B cell (primary cell): ENCODE data around the gene GPR52. TPM values are rescaled to one million over a fixed set of nuclear protein-coding genes. Genes with fewer than 3 reads are reported as not detected.

Source experiments
- ATAC-seq: fragments of 200-7000 bp; cut with Tn5 transposase; one replicate; pipeline ENCODE4 v1.10.0; 2021; ENCODE audit warnings: low read depth, mild to moderate bottlenecking, moderate number of reproducible peaks, moderate library complexity
- CTCF ChIA-PET: fragments of 350-600 bp; sonication (Branson Sonifier 250); formaldehyde crosslinking; loops from one replicate; lab custom pipeline; 2021; ENCODE audit warnings: antibody characterized with exemption, inconsistent platforms; lab: Charles Lee
- POLR2A ChIA-PET: fragments of 350-600 bp; sonication (Branson Sonifier 250); formaldehyde crosslinking; loops from one replicate; lab custom pipeline; 2021; ENCODE audit warnings: antibody characterized with exemption; lab: Charles Lee
- DNase-seq: peaks from one replicate; pipeline ENCODE4 v3.0.0; 2013
- H2AFZ ChIP-seq: 2 replicates; pipeline ENCODE4 v1.6.1; 2012; ENCODE audit warnings: mild to moderate bottlenecking, low read depth, low read length; ENCODE audit not compliant: insufficient read depth, poor library complexity, severe bottlenecking
- H3K27ac ChIP-seq, 2 donors: 1 replicate in 1 of 2; 2 replicates in 1 of 2; pipeline ENCODE4 v1.5.1; 2012 to 2013; ENCODE audit warnings: low read length in 2 of 2, mild to moderate bottlenecking in 2 of 2, moderate library complexity in 1 of 2
- H3K27me3 ChIP-seq, 4 experiments: fragments of 200-600 bp in 1 of 4; sonication (generic) in 1 of 4; replicated peaks in 1 of 4; 1 replicate in 2 of 4; 2 replicates in 2 of 4; pipeline versions ENCODE4 v1.6.1 to v1.7.0; 2013 to 2016; ENCODE audit warnings: low read length in 3 of 4, mild to moderate bottlenecking in 2 of 4, mixed read lengths in 1 of 4, moderate library complexity in 1 of 4; ENCODE audit not compliant: insufficient read depth in 4 of 4, control insufficient read depth in 3 of 4; ENCODE audit errors: control extremely low read depth in 1 of 4
- H3K36me3 ChIP-seq, 2 experiments: replicated peaks in 1 of 2; 1 replicate in 1 of 2; 2 replicates in 1 of 2; pipeline versions ENCODE4 v1.6.1 to v1.7.1; 2013; ENCODE audit warnings: low read length in 1 of 2; ENCODE audit not compliant: insufficient read depth in 2 of 2, control insufficient read depth in 1 of 2; ENCODE audit errors: control extremely low read depth in 1 of 2, extremely low read depth in 1 of 2
- H3K4me1 ChIP-seq, 2 donors: fragments of 200-600 bp in 1 of 2; sonication (generic) in 1 of 2; 1 replicate in 1 of 2; 2 replicates in 1 of 2; pipeline versions ENCODE4 v1.5.1 to v1.6.1; 2013 to 2017; ENCODE audit warnings: low read length in 2 of 2; ENCODE audit not compliant: control insufficient read depth in 2 of 2, insufficient read depth in 2 of 2
- H3K4me2 ChIP-seq: replicated peaks from 2 replicates; pipeline ENCODE3; 2012; ENCODE audit warnings: mild to moderate bottlenecking, low read depth, low read length; ENCODE audit not compliant: poor library complexity, severe bottlenecking
- H3K4me3 ChIP-seq, 5 experiments: fragments of 200-600 bp in 1 of 5; sonication (generic) in 1 of 5; 1 replicate in 3 of 5; 2 replicates in 2 of 5; pipeline versions ENCODE4 v1.5.1 to v1.7.0; 2011 to 2016; ENCODE audit warnings: low read length in 4 of 5, mild to moderate bottlenecking in 4 of 5, low read depth in 2 of 5, control low read depth in 1 of 5, moderate library complexity in 1 of 5; ENCODE audit not compliant: insufficient read depth in 1 of 5; ENCODE audit errors: control extremely low read depth in 1 of 5, extremely low read depth in 1 of 5
- H3K79me2 ChIP-seq: fragments of 200-600 bp; sonication (generic); one replicate; pipeline ENCODE4 v1.6.0; 2016; ENCODE audit warnings: low read length; ENCODE audit not compliant: control insufficient read depth, insufficient read depth
- H3K9ac ChIP-seq: fragments of 200-600 bp; sonication (generic); 2 replicates; pipeline ENCODE4 v1.6.1; 2017; ENCODE audit warnings: mild to moderate bottlenecking, low read length, moderate library complexity
- H3K9me3 ChIP-seq, 3 donors: one replicate each; pipeline versions ENCODE4 v1.6.1 to v1.7.1; 2013; ENCODE audit warnings: low read length in 2 of 3; ENCODE audit not compliant: control insufficient read depth in 2 of 3, insufficient read depth in 1 of 3; ENCODE audit errors: control extremely low read depth in 1 of 3
- H4K20me1 ChIP-seq: 2 replicates; pipeline ENCODE4 v1.6.0; 2012; ENCODE audit warnings: mild to moderate bottlenecking, low read length; ENCODE audit not compliant: insufficient read depth, control insufficient read depth, poor library complexity, severe bottlenecking
- H3K27ac Mint-ChIP-seq: one replicate; pipeline ENCODE4 v1.8.0; 2021; ENCODE audit warnings: mixed read lengths
- H3K27me3 Mint-ChIP-seq: one replicate; pipeline ENCODE4 v1.8.0; 2021; ENCODE audit warnings: mixed read lengths
- H3K4me1 Mint-ChIP-seq: one replicate; pipeline ENCODE4 v1.8.0; 2021; ENCODE audit warnings: mixed read lengths
- H3K4me3 Mint-ChIP-seq: one replicate; pipeline ENCODE4 v1.8.0; 2021; ENCODE audit warnings: mixed read lengths
- H3K9me3 Mint-ChIP-seq: one replicate; pipeline ENCODE4 v1.8.0; 2022; ENCODE audit warnings: mixed read lengths; ENCODE audit not compliant: insufficient read depth
- CTCF ChIP-seq: fragments of 200-600 bp; IDR thresholded peaks from one replicate; pipeline ENCODE4 v1.8.0; 2022; ENCODE audit warnings: antibody characterized with exemption, mild to moderate bottlenecking
- EZH2 ChIP-seq: IDR thresholded peaks from 2 replicates; pipeline ENCODE4 v1.6.1; 2012; ENCODE audit warnings: borderline replicate concordance, low read depth, mild to moderate bottlenecking, moderate library complexity, low read length; ENCODE audit not compliant: insufficient read depth, poor library complexity, severe bottlenecking
- WGBS: methylation state at CpG from one replicate; pipeline ENCODE4 v1.1.5; 2013; ENCODE audit warnings: missing lambda C conversion rate; ENCODE audit not compliant: insufficient coverage; 5-methylcytosine and 5-hydroxymethylcytosine counted together
- intact Hi-C: fragments of 100-400 bp; cut with micrococcal nuclease; formaldehyde crosslinking; loops from one replicate; pipeline ENCODE4 v1.10.0; 2022
- polyA plus RNA-seq: library from polyadenylated mRNA; depleted of rRNA; stranded (reverse); fragments of >200 nt; gene quantifications from 2 replicates; pipeline ENCODE4 v1.2.3, GENCODE V29; 2012
- total RNA-seq, 2 donors: library from RNA; stranded (reverse); fragments of 120-200 nt in 1 of 2; gene quantifications; 1 replicate in 1 of 2; 2 replicates in 1 of 2; pipeline versions ENCODE4 v1.2.3 to v1.2.4, GENCODE V29; 2013 to 2022

Gene GPR52
- total and polyA plus RNA-seq, 2 donors (not counting 1 experiment from before 2014, with no cell fraction given): 0.57 to 12.1 TPM

- ATAC-seq: no peak
- no peaks in the 10 kb centered on the region for H3K9me3 Mint-ChIP-seq
- H3K27ac Mint-ChIP-seq: no peak overlapping the region
- TF ChIP-seq CTCF (no peak), EZH2 (no peak)
- peaks cover 2% of the 10 kb centered on the region for H3K4me1 Mint-ChIP-seq
- Histone ChIP-seq H3K4me1 (no peaks in the 10 kb centered on the region), H3K79me2 (no peaks in the 10 kb centered on the region), H3K4me3 (no peak overlapping the region), H3K27me3 (no peaks in the 10 kb centered on the region), H3K27ac (no peak overlapping the region), H4K20me1 (no peaks in the 10 kb centered on the region), H3K9me3 (peaks cover 0 to 2% (median 0%) of the 10 kb centered on the region in 3 donors), H3K9ac (no peak overlapping the region), H2AFZ (no peak overlapping the region), H3K36me3 (no peaks in the 10 kb centered on the region), H3K4me2 (no peak overlapping the region)
- no peaks in the 10 kb centered on the region for H3K27me3 Mint-ChIP-seq
- WGBS: 100% methylated on average over 1 of the region's 1 CpG
- ChIA-PET POLR2A (no interaction called here), CTCF (no interaction called here)
- no peak for DNase-seq
- no peak overlapping the region for H3K4me3 Mint-ChIP-seq
- intact Hi-C loops: no loop called here
Measured at GRCh38 chr1:174433451-174433850, 14.3 kb upstream of the GPR52 start.

- H3K9ac ChIP-seq: no peak overlapping the region
- no peaks in the 10 kb centered on the region for H3K27me3 Mint-ChIP-seq
- H3K4me3 Mint-ChIP-seq: no peak overlapping the region
- ChIA-PET CTCF (no interaction called here), POLR2A (no interaction called here)
- H3K27ac ChIP-seq: no peak overlapping the region
- H3K27ac Mint-ChIP-seq: no peak overlapping the region
- intact Hi-C loops: no loop called here
- DNase-seq: no peak
- H3K4me1 ChIP-seq: no peaks in the 10 kb centered on the region
- no peaks in the 10 kb centered on the region for H4K20me1 ChIP-seq
- peaks cover 0 to 1% (median 0%) of the 10 kb centered on the region in 3 donors for H3K9me3 ChIP-seq
- peaks cover 0 to 7% of the 10 kb centered on the region in 2 experiments for H3K36me3 ChIP-seq
- peaks cover 8% of the 10 kb centered on the region for H3K4me1 Mint-ChIP-seq
- no peaks in the 10 kb centered on the region for H3K9me3 Mint-ChIP-seq
- H3K4me3 ChIP-seq: no peak overlapping the region
- ATAC-seq: no peak
- no peak overlapping the region for H3K4me2 ChIP-seq
- H3K79me2 ChIP-seq: no peaks in the 10 kb centered on the region
- H3K27me3 ChIP-seq: no peaks in the 10 kb centered on the region
- TF ChIP-seq EZH2: no peak
- TF ChIP-seq CTCF: no peak
- no peak overlapping the region for H2AFZ ChIP-seq
Measured at GRCh38 chr1:174445351-174445750, 2.4 kb upstream of the GPR52 start.
